Hepatic stellate cell (primary cell): ENCODE results near the gene KIF26B.

ENCODE experiments used
- DNase-seq: peaks from one replicate; pipeline ENCODE4 v3.0.0; 2011; ENCODE audit warnings: low spot score

Gene KIF26B

GRCh38 chr1:245512181-245512888 is 357.6 kb downstream of the KIF26B start:
- no peak for DNase-seq

GRCh38 chr1:245512980-245513578 is 358.3 kb downstream of the KIF26B start:
- peak; percentile 35 for DNase-seq

DNA sequence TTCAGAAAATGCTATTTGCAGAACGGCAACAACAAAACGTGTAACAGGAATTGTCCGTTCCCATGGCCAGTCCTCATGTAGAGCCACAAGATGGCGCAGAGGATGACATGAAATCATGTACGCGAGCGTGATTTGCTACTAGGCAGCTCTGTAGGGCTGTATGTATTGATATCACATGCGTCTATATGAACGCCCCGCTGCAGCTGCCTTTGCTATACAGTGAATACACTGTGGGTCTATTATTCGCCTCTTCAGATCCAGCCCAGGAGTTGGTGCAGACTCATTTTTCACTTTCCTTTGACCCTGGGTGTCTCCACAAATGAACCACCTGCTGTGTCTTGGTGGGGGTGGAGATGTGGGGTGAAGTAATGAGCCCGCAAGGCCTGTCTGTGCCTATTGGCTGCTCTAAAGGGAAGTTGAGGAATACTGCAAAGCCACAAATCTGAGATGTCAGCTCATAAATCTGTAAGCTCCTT is 361.5 kb downstream of the KIF26B start:
- peak; percentile 33 for DNase-seq

- DNase-seq, result no peak
Measured at GRCh38 chr1:245520611-245521010, 365.8 kb downstream of the KIF26B start.

DNA sequence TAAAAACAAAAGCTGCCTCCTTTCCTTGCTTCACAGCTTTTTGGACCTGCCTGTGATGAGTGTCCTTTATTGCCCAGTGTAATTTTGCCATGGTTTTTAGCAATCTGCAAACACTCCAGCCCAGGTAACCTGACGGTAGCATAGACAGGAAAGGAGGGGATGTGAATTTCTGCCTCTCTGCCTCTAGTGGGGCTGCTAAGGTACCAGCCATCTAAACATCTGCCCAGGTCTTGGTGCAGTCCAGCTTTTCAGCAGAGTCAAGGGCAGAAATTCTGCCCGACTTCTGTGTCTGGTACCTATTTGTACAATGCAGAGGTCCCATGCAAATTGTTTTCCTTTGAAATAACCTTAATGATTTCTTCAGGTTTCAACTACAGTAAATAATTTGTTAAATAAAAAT is 371.4 kb downstream of the KIF26B start:
- DNase-seq, result no peak

DNA sequence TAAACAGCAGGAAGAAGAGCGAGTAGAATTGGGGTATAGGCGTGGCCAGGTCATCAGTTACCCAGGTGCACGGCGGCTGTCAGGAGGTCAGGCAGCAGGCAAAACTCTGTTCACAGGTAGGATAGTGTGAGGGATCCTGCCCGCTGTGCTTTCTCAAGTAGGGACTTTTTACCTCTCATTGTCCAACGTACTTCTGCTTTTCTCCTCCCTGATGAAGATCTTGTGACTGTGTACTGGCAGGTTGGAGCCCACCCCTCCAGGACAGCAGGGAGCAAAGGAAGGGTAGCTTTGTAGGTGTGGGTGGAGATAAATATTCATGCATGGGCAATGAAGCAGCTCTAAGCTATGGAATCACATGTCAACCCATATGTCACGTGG is 373.5 kb downstream of the KIF26B start:
- no peak for DNase-seq

DNA sequence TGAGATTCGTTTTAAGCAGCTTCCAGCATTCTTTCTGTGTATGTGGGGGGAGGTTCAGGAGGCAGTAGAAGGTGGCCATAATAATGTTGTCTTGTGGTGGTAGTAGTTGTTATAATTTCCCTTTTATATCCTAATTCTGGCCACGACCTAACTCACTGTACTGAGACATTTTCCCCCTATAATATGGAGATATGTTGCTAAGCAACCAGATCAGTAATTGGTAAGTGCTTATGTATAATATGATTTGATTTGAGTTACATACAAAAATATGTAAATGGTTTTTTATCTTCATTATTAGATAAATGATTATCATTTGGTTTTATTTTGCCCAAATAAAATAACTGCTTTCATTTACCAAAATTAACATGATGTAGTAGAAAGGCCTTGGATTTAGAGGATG is 376.2 kb downstream of the KIF26B start:
- no peak for DNase-seq

- DNase-seq, result no peak
Measured at GRCh38 chr1:245537992-245538391, 383.2 kb downstream of the KIF26B start.

DNA sequence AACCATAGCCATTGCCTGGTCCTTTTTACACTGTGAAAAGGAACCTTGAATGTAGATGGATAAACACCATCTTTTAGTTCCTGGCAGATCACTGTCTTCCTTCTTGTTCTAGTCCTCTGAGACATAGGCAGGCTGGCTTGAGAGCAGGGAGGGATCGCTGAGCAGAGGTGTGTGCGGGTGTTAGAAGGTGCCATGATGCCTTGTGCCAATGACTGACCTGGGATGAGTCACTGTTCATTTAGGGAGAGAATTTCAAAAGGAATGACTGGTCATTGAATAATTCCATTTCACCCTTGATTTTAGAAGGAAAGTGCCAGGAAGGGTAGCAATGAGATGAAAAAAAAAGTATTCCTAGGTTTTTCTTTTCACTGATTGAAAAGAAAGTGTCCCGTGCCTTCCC is 383.9 kb downstream of the KIF26B start:
- DNase-seq, result no peak

DNA sequence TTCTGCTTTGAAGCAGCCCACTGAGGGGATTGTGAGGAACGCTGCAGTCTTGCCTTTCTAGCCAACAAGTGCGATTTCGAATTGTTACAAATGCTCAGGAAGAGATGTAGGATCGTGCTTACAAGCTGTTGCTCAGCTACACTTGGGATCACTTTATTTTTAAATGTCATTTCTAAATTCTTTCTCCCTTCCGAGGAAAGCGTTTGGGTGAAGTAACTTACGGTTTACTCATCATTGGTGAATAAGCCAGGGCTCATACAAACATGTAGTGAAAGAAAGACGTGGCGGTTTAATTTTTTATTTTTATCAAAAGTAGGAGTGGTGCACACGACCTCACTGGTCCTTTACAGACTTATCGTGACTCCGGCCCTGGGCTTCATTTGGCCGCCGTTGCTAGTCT is 386.6 kb downstream of the KIF26B start:
- no peak for DNase-seq

DNA sequence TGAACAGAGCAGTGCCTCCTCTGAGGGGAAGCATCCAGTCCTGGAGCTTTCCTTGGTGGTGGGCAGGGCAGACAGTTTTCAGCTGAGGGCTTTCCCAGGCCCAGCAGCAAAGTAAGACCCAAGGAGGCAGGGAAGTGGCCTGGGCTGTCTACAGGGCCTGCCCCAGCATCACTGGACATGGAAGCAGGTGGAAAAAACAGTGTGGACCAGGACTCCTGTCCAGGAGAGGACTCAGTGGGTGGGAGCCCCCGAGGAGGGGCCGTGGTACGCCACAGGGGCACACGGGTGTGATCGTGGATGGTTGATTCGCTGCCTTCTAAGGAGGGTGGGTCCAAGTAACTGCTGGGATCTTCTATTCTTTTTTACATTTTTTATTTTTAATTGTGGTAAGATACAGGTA is 387.6 kb downstream of the KIF26B start:
- no peak for DNase-seq

GRCh38 chr1:245544236-245544635 is 389.5 kb downstream of the KIF26B start:
- no peak for DNase-seq

- DNase-seq, result no peak
Measured at GRCh38 chr1:245546875-245547274, 392.1 kb downstream of the KIF26B start.

GRCh38 chr1:245549996-245550719 is 395.4 kb downstream of the KIF26B start:
- no peak for DNase-seq

- DNase-seq, result no peak
Measured at GRCh38 chr1:245550720-245551043, 395.9 kb downstream of the KIF26B start.

GRCh38 chr1:245551536-245551935 is 396.8 kb downstream of the KIF26B start:
- DNase-seq, result no peak

DNA sequence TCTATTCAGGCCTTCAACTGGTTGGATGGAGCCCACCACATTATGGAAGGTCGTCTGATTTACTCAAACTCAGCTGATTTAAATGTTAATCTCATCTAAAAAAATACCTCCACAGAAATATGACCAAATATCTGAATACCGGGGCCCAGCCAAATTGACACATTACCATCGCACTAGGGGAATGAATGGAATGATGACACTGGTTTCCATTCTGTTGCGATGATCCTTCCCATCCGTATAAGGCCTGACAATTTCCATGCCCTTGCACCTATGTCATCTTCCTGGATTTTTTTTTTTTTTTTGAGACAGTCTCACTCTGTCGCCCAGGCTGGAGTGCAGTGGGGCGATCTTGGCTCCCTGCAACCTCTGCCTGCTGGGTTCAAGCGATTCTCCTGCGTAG is 397.5 kb downstream of the KIF26B start:
- DNase-seq, result no peak

- no peak for DNase-seq
Measured at GRCh38 chr1:245556057-245556456, 401.3 kb downstream of the KIF26B start.

GRCh38 chr1:245558069-245558468 is 403.3 kb downstream of the KIF26B start:
- DNase-seq, result no peak

DNA sequence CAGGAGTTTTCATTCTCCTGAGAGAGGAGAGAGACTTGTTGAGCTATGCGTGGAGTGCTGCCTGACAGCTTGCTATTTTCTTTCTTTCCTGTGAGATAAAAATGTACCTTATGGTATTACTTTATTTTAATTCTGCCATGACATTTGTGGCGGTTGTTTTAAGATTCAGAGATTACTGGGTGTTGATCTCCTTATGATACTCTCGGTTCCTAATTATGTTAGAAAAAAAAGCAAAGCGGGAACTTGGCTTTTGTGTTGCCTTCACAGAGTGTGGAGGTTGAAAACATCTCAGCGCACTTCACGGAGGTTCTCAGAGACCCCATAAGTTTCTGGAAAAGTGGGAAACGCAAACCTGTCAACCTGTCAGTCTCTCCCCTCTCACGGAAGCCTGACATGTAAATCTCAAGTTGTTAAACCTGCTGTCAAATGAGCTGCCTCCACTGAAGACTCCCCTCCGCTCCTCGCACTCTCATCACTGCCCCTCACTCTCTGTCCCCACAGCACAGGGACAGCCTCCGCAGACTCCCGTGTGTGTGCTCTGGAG is 405.6 kb downstream of the KIF26B start:
- DNase-seq, result no peak

DNA sequence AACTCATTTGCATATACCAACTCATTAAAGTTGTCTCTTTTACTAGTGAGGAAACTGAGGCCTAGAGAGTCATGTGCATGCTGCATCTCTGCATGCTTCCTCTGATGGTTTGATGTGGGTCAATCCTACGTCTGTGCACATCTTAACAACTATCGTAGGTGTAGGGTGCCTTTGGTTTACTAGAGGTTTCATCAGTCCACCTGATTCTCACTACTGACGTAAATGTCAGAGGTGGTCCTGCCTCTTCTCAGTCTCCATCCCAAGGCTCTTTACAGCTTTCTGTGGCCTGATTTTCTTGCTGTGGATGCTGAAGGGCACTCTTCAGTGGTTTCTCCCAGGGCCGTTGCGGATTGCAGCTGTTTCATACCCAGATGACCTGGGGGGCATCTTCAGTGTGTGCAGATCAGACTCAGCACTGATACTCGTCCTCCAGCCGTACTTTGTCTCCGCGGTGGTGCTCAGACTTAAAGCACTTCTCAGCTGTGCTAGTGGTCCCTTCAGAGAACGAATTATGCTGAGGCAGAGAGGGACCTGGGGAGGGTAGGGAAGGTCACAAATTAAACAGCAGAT is 407.0 kb downstream of the KIF26B start:
- DNase-seq, result no peak

DNA sequence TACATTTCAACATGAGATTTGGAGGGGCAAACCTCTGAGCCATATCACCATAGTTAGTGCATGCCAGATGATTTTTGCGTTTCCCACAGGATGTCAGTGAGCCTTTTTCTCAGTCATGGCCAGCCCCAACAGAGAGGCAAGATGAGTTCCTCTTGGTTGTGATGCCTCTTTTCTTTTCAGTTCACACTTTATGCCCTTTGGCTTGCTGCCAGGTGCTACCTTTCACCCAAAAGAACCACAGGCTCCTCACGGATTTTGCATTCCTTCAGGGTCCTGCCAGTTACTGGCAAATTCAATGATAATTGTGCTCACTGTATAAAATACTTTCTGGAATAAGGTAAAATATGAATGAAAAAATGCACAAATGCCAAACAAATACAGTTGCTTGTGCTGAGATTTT is 411.3 kb downstream of the KIF26B start:
- no peak for DNase-seq

GRCh38 chr1:245566952-245567351 is 412.2 kb downstream of the KIF26B start:
- peak; percentile 38 for DNase-seq
